GM12878 (cell line): ENCODE results near the gene C1QTNF5. TPM values are rescaled to one million over a fixed set of nuclear protein-coding genes. Genes with fewer than 3 reads are reported as not detected.

Experiments
- ATAC-seq: fragments of 200-7000 bp; cut with Tn5 transposase; 3 replicates; pipeline ENCODE4 v1.9.1; 2020; ENCODE audit warnings: mild to moderate bottlenecking, moderate library complexity
- BruUV-seq: library from RNA; stranded (reverse); fragments of 400-500 nt; replicated peaks from 2 replicates; lab custom pipeline; 2021; lab: Mats Ljungman, UMichigan
- CTCF ChIA-PET: fragments of 300-600 bp; sonication (Branson Sonifier 250); formaldehyde crosslinking; extraction: SDS; loops from one replicate; lab custom pipeline; 2021; ENCODE audit warnings: inconsistent platforms; lab: Yijun Ruan, JAX
- POLR2A ChIA-PET: fragments of 350-600 bp; formaldehyde crosslinking; extraction: SDS; loops from one replicate; lab custom pipeline; 2021; ENCODE audit warnings: inconsistent platforms; lab: Charles Lee
- RAD21 ChIA-PET: fragments of 300-600 bp; sonication (Branson Sonifier 250); formaldehyde crosslinking; loops from one replicate; lab custom pipeline; 2023; ENCODE audit warnings: antibody characterized with exemption; ENCODE audit not compliant: unreplicated experiment; lab: Charles Lee
- SMC1A ChIA-PET: fragments of 300-600 bp; sonication (Branson Sonifier 250); formaldehyde crosslinking; loops from one replicate; lab custom pipeline; 2023; ENCODE audit not compliant: unreplicated experiment, uncharacterized antibody; lab: Charles Lee
- DNase-seq: peaks from one replicate; pipeline ENCODE4 v3.0.0-alpha.2; 2011; ENCODE audit warnings: low read depth, low spot score
- FAIRE-seq: peaks from 3 replicates; lab custom pipeline; 2011; peaks lifted over from hg19 to GRCh38; lab: Jason Lieb, UNC
- H2AFZ ChIP-seq: 2 replicates; pipeline ENCODE4 v1.6.0; 2011; ENCODE audit warnings: low read depth, low read length, control low read depth; ENCODE audit not compliant: control insufficient read depth
- H3K27ac ChIP-seq: 2 replicates; pipeline ENCODE4 v1.5.1; 2011; ENCODE audit warnings: control low read depth; ENCODE audit not compliant: control insufficient read depth, insufficient read depth
- H3K27me3 ChIP-seq, 2 experiments: replicated peaks in 1 of 2; 2 replicates each; pipeline versions ENCODE4 v1.6.0 to v1.6.1; 2011; ENCODE audit warnings: low read length in 1 of 2; ENCODE audit not compliant: control insufficient read depth in 2 of 2, insufficient read depth in 2 of 2
- H3K36me3 ChIP-seq, 2 experiments: 2 replicates each; pipeline ENCODE4 v1.5.1; 2011; ENCODE audit warnings: low read length in 1 of 2; ENCODE audit not compliant: control insufficient read depth in 2 of 2, insufficient read depth in 2 of 2
- H3K4me1 ChIP-seq: 2 replicates; pipeline ENCODE4 v1.6.1; 2011; ENCODE audit warnings: mild to moderate bottlenecking, low read length, moderate library complexity, mixed read lengths; ENCODE audit not compliant: control insufficient read depth, insufficient read depth
- H3K4me2 ChIP-seq: 2 replicates; pipeline ENCODE4 v1.6.0; 2011; ENCODE audit warnings: control low read depth; ENCODE audit not compliant: control insufficient read depth, insufficient read depth
- H3K4me3 ChIP-seq: fragments of 200-600 bp; sonication (generic); 2 replicates; pipeline ENCODE4 v1.5.1; 2016
- H3K79me2 ChIP-seq: 2 replicates; pipeline ENCODE4 v1.6.0; 2011; ENCODE audit warnings: low read length; ENCODE audit not compliant: control insufficient read depth, insufficient read depth
- H3K9ac ChIP-seq: 2 replicates; pipeline ENCODE4 v1.8.0; 2011; ENCODE audit warnings: low read length, control low read depth, mixed read lengths; ENCODE audit not compliant: control insufficient read depth, insufficient read depth
- H3K9me3 ChIP-seq: replicated peaks from 3 replicates; pipeline ENCODE4 v1.5.1; 2011; ENCODE audit warnings: mild to moderate bottlenecking, low read length; ENCODE audit not compliant: control insufficient read depth, insufficient read depth
- H4K20me1 ChIP-seq: 2 replicates; pipeline ENCODE4 v1.6.0; 2011; ENCODE audit not compliant: control insufficient read depth, insufficient read depth
- JUND ChIP-seq: IDR thresholded peaks from 2 replicates; pipeline ENCODE4 v1.6.1; 2012; ENCODE audit warnings: low read depth, mild to moderate bottlenecking, low read length, improper control_type of control experiment, moderate library complexity
- POLR2AphosphoS5 ChIP-seq: IDR thresholded peaks from 2 replicates; pipeline ENCODE4 v1.6.1; 2011; ENCODE audit warnings: mild to moderate bottlenecking, low read length, inconsistent platforms
- SMC3 ChIP-seq: IDR thresholded peaks from 2 replicates; pipeline ENCODE4 v1.6.1; 2011; ENCODE audit warnings: low read length, improper control_type of control experiment, borderline replicate concordance
- STAT3 ChIP-seq: IDR thresholded peaks from 2 replicates; pipeline ENCODE4 v1.6.1; 2011; ENCODE audit warnings: low read depth, low read length, improper control_type of control experiment
- YBX1 ChIP-seq: fragments of 450-650 bp; IDR thresholded peaks from 2 replicates; pipeline ENCODE4 v1.6.1; 2016; ENCODE audit warnings: antibody characterized with exemption
- ZZZ3 ChIP-seq: IDR thresholded peaks from 2 replicates; pipeline ENCODE4 v1.6.1; 2011; ENCODE audit warnings: low read depth; ENCODE audit not compliant: control insufficient read depth, insufficient read length
- WGBS: methylation state at CpG from one replicate; pipeline ENCODE4 v1.1.6; 2016; ENCODE audit warnings: low lambda C conversion rate; ENCODE audit not compliant: insufficient replicate concordance, insufficient coverage; ENCODE audit errors: missing lambda C conversion rate; 5-methylcytosine and 5-hydroxymethylcytosine counted together
- in situ Hi-C: fragments of 300-500 bp; cut with MboI; formaldehyde crosslinking; loops from 9 replicates; pipeline ENCODE4 v1.14.3; 2018; ENCODE audit warnings: mixed read lengths
- intact Hi-C: fragments of 100-400 bp; cut with micrococcal nuclease; formaldehyde crosslinking; loops from one replicate; pipeline ENCODE4 v1.14.2; 2022; ENCODE audit not compliant: unreplicated experiment
- polyA plus RNA-seq, 11 experiments: library from polyadenylated mRNA; depleted of rRNA in 4 of 11; unstranded in 6 of 11; stranded (reverse) in 5 of 11; fragments of >200 nt; fragmentation: Nextera tagmentation in 4 of 11; fragmentation: Illumina TruSeq in 1 of 11; extraction: Ambion mirVana in 4 of 11; extraction: Trizol in 1 of 11; gene quantifications; 1 replicate in 1 of 11; 2 replicates in 10 of 11; pipeline versions ENCODE4 v1.2.1 to v1.2.3, GENCODE V29; 2011 to 2016; ENCODE audit warnings: inconsistent platforms in 2 of 11, missing spikeins in 2 of 11, low read depth in 1 of 11
- total RNA-seq, 4 experiments: library from RNA; depleted of rRNA in 3 of 4; stranded (reverse); fragments of >200 nt in 3 of 4; fragmentation: Illumina TruSeq in 1 of 4; extraction: Trizol in 1 of 4; gene quantifications; 2 replicates each; pipeline versions ENCODE4 v1.2.1 to v1.2.3, GENCODE V29; 2013 to 2021
- TF ChIP-seq, protein P1 (sequence below), 3 experiments: IDR thresholded peaks in 2 of 3; conservative IDR thresholded peaks in 1 of 3; 2 replicates each; pipeline ENCODE4 v1.5.1; 2011; ENCODE audit warnings: low read depth in 3 of 3, low read length in 3 of 3, mild to moderate bottlenecking in 3 of 3, control low read depth in 2 of 3, moderate library complexity in 2 of 3, inconsistent platforms in 1 of 3, mixed read lengths in 1 of 3; ENCODE audit not compliant: control insufficient read depth in 2 of 3, insufficient read depth in 1 of 3; ENCODE audit errors: extremely low read depth in 1 of 3

C1QTNF5 gene
- total and polyA plus RNA-seq, 10 of the 15 experiments (the other 5 are each of a cell fraction or from before 2014, with no cell fraction given), result not detected

DNA sequence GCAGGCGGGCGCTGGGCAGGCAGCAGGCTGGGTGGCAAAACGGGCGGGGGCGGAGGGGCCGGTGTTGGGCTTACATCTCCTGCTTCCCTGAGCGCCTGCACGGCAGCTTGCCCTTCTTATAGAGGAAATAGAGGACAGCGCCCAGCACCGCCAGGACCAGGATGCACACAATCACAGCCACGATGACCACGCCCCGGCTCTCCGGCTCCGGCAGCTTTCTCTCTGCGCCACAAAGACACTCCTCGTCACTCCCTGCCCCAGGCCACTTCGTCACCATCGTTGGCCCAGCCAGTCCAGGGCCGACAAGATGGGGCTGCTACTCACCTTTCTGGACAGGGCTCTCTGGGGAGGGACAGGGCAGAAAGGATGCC, 30.0 kb downstream of the C1QTNF5 start:
- FAIRE-seq (no peak), DNase-seq (no peak), ATAC-seq (no peak)
- H3K9me3 ChIP-seq, result no peaks in the 10 kb centered on the region
- H4K20me1 ChIP-seq, result no peaks in the 10 kb centered on the region
- peaks cover 0 to 3% of the 10 kb centered on the region in 2 experiments; a peak in 2 of 4 replicates for H3K27me3 ChIP-seq
- in situ Hi-C loops, result no loop called here
- H3K36me3 ChIP-seq, result peaks cover 3 to 9% of the 10 kb centered on the region in 2 experiments; a peak in 3 of 4 replicates
- ChIA-PET POLR2A (interaction anchor here (0.8 kb wide), 1 partner anchor 8 kb away, joined by 3 read pairs; no protein-coding TSS in a partner anchor), RAD21 (no interaction called here), SMC1A (no interaction called here), CTCF (interaction anchor here (5.1 kb wide), 1 partner anchor 12 kb away, joined by 45 read pairs; no protein-coding TSS in a partner anchor)
- no peak overlapping the region for H2AFZ ChIP-seq
- no peak for TF ChIP-seq STAT3
- H3K79me2 ChIP-seq, result no peaks in the 10 kb centered on the region
- H3K4me2 ChIP-seq, result no peak overlapping the region
- no peak overlapping the region for H3K27ac ChIP-seq
- H3K9ac ChIP-seq, result no peak overlapping the region
- BruUV-seq, result no TSS peak
- intact Hi-C loops, result no loop called here
- 97% methylated on average over 16 of the region's 20 CpGs for WGBS
- H3K4me3 ChIP-seq, result no peak overlapping the region
- H3K4me1 ChIP-seq, result peaks cover 5% of the 10 kb centered on the region

DNA sequence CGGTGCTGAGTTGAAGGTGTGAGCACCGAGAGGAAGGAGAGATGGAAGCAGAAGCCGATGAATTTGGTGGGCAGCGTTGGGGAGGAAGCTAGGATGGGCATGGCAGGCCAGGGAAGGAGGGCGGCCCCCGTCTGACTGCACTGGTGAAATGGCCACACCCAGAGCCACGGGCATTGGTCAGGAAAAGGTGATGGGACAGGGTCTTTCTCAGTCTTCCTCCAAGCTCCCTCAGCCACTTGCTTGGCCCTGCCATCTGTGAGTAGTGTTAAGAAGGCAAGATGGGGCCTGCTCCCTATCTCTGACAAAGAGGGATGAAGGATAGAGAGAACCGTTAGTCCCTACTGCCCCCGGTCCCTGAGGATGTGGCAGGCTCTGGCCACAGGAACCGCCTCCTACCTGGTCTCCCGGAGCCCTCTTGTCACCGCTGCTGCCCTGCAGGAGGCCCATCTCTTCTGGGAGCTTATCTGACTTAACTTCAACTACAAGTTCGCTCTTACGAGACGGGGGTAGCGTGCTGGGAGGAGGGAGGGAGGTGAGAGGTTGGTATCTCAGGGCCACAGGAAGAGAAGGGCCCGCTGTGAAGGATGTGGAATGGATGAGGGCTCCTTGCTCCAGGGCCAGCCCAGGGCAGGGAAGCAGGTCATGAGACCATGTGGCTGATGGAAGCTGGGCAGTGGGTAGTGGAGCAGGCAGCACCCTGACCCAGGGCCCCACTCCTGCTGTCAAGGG, 30.6 kb downstream of the C1QTNF5 start:
- H3K4me3 ChIP-seq, result no peak overlapping the region

More for the DNA sequence above, 30.6 kb downstream of the C1QTNF5 start:
- ChIA-PET CTCF (interaction anchor here (2.5 to 5.1 kb wide), 2 partner anchors 12 to 25 kb away, joined by 7 to 45 read pairs; no protein-coding TSS in a partner anchor), SMC1A (interaction anchor here (1.4 kb wide), 1 partner anchor 16 kb away, joined by 4 read pairs; no protein-coding TSS in a partner anchor), RAD21 (no interaction called here), POLR2A (interaction anchor here (0.8 kb wide), 1 partner anchor 8 kb away, joined by 3 read pairs; no protein-coding TSS in a partner anchor)
- TF ChIP-seq, protein P1, sequence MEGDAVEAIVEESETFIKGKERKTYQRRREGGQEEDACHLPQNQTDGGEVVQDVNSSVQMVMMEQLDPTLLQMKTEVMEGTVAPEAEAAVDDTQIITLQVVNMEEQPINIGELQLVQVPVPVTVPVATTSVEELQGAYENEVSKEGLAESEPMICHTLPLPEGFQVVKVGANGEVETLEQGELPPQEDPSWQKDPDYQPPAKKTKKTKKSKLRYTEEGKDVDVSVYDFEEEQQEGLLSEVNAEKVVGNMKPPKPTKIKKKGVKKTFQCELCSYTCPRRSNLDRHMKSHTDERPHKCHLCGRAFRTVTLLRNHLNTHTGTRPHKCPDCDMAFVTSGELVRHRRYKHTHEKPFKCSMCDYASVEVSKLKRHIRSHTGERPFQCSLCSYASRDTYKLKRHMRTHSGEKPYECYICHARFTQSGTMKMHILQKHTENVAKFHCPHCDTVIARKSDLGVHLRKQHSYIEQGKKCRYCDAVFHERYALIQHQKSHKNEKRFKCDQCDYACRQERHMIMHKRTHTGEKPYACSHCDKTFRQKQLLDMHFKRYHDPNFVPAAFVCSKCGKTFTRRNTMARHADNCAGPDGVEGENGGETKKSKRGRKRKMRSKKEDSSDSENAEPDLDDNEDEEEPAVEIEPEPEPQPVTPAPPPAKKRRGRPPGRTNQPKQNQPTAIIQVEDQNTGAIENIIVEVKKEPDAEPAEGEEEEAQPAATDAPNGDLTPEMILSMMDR (IDR thresholded peaks at IDR 0.05 in 2 of 3, conservative IDR thresholded peaks at IDR 0.05 in 1 of 3; ENCODE audit: control insufficient read depth in 2 of 3, extremely low read depth in 1 of 3, insufficient read depth in 1 of 3, low read depth in 3 of 3, low read length in 3 of 3), result no peak
- TF ChIP-seq SMC3, result no peak
- TF ChIP-seq POLR2AphosphoS5, result no peak
- TF ChIP-seq JUND, result no peak
- TF ChIP-seq ZZZ3, result no peak
- TF ChIP-seq YBX1, result no peak
- Histone ChIP-seq H3K36me3 (peaks cover 3 to 9% of the 10 kb centered on the region in 2 experiments; a peak in 3 of 4 replicates), H3K27me3 (no peaks in the 10 kb centered on the region), H3K79me2 (no peaks in the 10 kb centered on the region), H4K20me1 (no peaks in the 10 kb centered on the region), H3K4me2 (no peak overlapping the region), H3K9ac (no peak overlapping the region), H3K9me3 (no peaks in the 10 kb centered on the region), H2AFZ (no peak overlapping the region), H3K4me1 (no peaks in the 10 kb centered on the region), H3K27ac (no peak overlapping the region)
- WGBS, result 81% methylated on average over 16 of the region's 17 CpGs
- FAIRE-seq (no peak), ATAC-seq (no peak), DNase-seq (no peak)
- in situ Hi-C loops, result no loop called here
- BruUV-seq, result no TSS peak
- intact Hi-C loops, result no loop called here
